ENCODE measurements around the gene IPCEF1. TPM values are rescaled to one million over a fixed set of nuclear protein-coding genes. Genes with fewer than 3 reads are reported as not detected.
A peak's percentile ranks its signal among the peaks of the same experiment; 100 is the strongest.

Gene IPCEF1
- 29.5 TPM for total RNA-seq

GRCh38 chr6:154356690-154357089, at the start of gene IPCEF1:
Gene IPCEF1, minus strand, starts transcription at chr6:154356803. Its CDS starts 90,856 bp downstream, at chr6:154265947.
- no peak for DNase-seq

- DNase-seq: no peak
Observed at GRCh38 chr6:154406301-154406700, 49.7 kb upstream of the IPCEF1 start.

DNA sequence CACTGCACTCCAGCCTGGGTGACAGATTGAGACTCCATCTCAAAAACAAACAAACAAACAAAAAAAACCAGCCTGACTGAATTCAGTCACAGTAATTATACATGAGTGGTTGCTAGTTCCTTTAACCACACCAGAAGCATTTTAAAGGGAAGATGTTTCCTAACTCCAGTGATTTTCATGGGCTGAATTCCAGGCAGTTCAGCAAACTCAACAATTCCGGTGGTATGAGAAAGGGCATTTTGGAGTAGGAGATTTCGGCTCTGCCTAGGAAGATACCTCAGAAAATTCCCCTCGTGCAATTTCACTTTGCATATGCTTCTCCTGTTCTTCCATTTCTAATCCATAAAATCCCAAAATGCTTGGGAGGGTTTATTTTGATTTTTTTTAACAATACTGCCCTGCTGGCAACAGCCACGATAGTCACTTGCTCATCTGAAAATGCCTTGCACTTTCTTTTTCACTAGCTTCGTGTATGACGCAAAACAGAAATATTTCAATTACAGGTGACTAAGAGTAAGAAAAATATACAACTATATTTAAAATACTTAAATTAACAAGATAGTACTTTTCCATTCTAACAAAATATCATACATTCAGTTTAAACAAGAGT, 48.3 kb upstream of the IPCEF1 start:
- no peak for DNase-seq

DNA sequence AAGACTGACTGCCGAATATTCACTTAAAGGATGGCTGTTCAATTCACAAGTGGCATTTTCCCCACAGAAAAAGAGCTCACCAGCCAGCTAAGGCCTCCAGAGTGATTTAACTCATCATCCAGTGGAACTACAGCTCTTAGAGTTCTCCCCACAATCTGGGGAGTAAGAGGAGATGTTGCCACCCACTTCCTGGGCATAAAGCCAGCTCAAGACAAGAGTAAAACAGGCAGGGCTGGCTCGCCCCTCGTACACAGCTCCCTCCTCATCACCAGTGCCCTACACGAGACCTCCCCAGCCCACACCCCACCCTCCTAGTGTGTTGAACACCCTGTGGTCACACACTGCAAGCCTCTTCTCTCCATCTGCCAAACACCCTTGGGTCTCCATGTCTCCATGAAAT, 47.2 kb upstream of the IPCEF1 start:
- no peak for DNase-seq

DNA sequence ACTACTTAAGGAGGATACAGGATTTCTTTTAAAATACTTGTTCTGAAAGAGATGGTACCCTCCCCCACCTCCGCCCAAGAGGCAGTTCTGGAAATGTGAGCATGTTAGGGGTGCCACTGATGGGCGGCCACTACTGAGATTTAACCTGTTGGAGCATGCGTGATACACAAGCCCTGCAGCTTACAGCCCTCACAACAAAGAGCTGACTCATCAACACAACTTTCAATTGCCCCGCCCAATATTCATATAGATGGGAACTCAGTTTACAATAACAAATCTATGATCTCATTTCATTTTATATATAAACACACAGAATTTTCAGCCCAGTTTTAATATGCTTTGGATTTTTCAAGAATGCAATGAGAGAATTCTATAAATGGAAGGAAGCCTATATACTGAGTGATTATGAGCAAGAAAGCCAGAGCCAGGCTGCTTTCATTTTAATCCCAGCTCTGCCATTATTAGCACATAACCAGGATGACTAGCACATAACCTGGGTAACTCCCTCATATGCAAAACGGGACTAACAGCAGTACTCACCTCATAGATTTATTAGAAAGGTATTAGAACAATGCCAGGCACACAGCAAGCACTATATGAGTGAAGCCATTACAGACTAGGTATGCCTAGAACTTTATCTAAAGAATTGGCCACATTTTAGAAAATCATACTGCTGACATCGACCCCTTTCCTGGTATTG, 45.6 kb upstream of the IPCEF1 start:
- DNase-seq: no peak

GRCh38 chr6:154399097-154399496, 42.5 kb upstream of the IPCEF1 start:
- peak; percentile 3 for DNase-seq

GRCh38 chr6:154397491-154398195, 41.0 kb upstream of the IPCEF1 start:
- DNase-seq: no peak

DNA sequence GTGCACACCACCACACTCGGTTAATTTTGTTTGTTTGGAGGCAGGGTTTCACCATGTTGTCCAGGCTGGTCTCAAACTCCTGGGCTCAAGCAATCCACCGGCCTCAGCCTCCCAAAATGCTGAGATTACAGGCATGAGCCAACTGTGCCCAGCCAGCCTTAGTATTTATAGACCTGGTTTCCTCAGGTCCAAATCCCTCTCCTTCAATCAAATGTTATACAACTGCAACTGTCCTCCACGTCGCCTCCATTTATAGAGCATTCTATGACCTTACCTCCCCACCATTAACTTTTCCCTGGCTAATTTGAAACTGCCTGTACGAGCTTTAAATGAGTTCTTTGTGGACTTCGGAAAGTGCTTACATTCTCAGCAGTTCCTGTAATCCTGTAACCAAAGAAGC, 39.3 kb upstream of the IPCEF1 start:
- DNase-seq: no peak

DNA sequence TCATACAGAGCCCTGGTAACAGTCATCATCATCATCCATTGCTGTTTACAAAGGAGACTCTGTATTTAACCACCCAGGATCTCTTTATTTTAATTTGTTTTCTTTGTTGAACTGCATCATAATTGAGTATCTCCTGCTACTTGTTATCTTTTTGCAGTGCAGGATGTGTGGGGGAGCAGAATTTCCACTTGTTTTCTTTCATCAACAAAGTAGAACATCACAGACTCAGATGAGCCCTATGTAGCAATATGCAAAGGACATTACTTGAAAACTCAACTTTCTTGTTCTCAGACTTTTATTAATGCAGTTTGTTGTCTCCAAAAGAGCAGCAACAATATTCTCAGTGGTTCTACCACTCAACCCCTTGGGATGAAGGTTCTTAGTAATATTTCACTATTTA, 38.7 kb upstream of the IPCEF1 start:
- no peak for DNase-seq

DNA sequence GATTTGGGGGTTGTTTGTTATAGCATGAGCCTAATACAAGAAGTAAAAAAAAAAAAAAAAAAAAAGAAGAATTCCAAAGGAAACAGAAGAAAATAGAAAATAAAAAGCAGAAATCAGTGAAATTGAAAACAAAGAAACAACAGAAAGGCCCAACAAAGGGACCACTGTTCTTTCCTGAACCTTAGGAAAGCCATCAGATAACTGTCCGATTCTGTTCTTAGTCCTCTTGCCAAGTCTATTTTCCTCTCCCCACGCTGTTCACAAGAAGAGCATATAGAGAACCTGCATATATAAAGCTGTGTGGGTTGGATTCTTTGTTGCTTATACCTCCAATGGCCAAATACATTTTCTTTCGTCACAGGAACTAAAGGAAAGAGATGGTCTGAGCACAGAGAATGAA, 38.0 kb upstream of the IPCEF1 start:
- no peak for DNase-seq

DNA sequence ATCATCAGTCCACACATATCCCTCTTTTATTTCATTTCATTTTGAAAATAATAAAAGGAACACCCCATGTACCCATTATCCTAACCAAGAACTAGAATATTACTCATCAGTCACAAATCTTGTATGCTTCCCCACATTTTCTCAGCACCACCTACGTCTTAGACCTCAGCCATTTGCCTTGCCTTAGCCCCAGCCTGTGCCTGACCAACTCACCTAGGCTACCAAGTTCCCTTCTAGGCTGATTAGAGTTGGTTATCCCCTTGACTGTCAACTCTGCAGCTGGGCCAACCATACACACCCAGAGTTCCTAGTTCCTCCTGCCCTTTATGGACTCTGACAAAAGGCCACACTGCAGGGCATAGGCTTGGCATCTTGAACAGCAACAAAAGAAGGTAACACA, 33.4 kb upstream of the IPCEF1 start:
- no peak for DNase-seq

- DNase-seq: no peak
Observed at GRCh38 chr6:154388803-154389202, 32.2 kb upstream of the IPCEF1 start.

GRCh38 chr6:154386848-154387717, 30.5 kb upstream of the IPCEF1 start:
- DNase-seq: no peak

- no peak for DNase-seq
Observed at GRCh38 chr6:154384191-154384590, 27.6 kb upstream of the IPCEF1 start.

DNA sequence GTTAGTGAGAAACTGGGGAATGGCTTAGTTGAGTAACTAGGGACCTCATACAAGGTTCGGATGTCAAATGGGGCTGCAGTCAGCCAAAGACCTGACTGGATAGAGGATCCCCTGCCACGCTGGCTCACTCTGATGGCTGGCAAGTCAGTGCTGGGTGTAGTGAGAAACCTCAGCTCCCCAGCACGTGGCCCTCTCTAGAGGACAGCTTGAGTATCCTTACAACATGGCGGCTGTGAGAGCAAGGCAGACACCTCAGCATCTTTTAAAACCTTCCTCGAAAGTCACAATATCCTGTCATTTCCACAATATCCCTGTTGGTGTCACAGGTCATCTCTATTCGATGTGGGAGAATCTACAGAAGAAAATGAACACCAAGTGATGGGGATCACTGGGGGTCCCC, 26.7 kb upstream of the IPCEF1 start:
- DNase-seq: no peak

- no peak for DNase-seq
Observed at GRCh38 chr6:154382740-154383139, 26.1 kb upstream of the IPCEF1 start.

- DNase-seq: no peak
Observed at GRCh38 chr6:154381548-154381947, 24.9 kb upstream of the IPCEF1 start.

- no peak for DNase-seq
Observed at GRCh38 chr6:154380741-154381140, 24.1 kb upstream of the IPCEF1 start.

DNA sequence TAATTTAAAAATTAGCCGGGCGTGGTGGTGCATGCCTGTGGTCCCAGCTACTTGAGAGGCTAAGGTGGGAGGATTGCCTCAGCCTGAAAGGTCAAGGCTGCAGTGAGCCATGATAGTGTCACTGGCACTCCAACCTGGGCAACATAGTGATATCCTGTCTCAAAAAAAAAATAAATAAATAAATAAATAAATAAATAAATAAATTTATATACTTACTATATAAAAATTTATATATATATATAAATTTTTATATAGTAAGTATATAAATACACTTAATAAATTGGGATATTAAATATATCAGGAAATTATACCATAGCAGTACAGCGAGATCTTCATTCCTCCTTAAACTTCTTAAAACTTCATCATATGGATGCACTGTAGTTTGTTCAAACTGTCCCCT, 23.0 kb upstream of the IPCEF1 start:
- no peak for DNase-seq

GRCh38 chr6:154378518-154378917, 21.9 kb upstream of the IPCEF1 start:
- no peak for DNase-seq

DNA sequence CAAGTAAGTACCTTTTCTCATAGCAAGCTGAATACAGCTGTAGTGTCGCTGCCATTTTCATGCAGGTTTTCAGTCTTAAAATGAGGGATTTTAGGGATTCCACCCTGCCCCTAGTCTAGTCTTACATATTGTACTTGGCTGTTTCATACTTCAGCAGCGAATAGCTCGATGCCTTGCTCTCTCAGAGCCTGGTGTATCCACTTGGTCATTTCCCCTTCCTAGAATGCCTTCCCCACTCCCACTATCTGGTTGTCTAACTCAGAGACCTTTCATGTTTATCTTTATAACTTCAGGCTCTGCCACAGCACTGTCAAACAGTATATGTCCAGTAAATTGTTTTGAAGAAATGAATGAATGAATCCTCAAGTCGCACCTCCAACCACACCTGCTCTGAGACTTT, 21.1 kb upstream of the IPCEF1 start:
- DNase-seq: no peak

DNA sequence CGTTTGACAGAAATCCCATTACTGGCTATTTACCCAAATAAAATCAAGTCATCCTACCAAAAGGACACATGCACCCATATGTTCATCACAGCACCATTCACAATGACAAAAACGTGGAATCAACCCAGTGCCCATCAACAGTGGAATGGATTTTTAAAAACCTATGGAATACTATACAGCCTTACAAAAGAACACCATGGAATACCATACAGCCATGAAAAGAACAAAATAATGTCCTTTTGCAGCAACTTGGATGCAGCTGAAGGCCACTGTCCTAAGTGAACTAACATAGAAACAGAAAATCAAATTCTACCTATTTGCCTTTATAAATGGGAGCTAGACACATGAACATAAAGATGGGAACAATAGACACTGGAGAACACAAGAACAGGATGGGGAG, 17.4 kb upstream of the IPCEF1 start:
- DNase-seq: no peak

DNA sequence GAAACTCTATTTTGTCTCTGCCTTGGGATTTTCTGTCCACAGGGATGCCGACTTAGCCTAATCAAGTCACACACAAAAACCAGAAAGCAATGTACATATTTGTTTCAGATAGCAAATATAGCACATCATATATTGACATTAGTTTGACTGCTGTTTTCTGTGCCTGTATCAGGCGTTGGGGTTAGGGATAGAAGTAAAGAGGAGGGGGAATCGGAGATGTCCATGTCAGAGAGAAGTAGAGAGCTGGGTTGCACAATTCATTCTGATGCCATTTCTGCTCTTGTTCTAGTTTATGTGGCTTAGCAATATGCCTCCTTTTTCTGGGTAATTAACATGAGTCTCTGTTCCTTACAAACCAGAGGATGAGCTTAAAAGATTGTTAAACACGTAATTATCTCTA, 14.7 kb upstream of the IPCEF1 start:
- no peak for DNase-seq

All from occipital lobe (tissue), 2 donors.